ENCODE data around the gene DOCK8.
A peak's percentile ranks its signal among the peaks of the same experiment; 100 is the strongest.

Gene DOCK8

DNA sequence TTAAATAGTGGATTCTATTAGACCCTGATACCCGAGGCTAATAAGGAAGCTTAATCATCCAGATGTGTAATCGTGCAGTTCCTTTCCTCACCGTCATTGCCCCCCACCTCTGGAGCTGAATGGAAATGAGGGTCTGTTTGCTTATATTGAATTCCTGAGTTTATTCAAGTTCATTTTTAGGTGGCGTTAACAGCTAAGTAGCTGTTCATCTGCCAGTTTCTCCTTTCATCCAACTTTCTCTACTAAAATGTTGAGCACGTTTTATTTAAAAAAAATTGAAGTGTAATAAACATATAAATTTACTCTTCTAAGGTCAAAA, 291.0 kb downstream of the DOCK8 start:
- peak overlapping the region; percentile 62 for H3K4me3 Mint-ChIP-seq
- DNase-seq (ENCODE audit: low spot score), result no peak
- no peak overlapping the region for H3K27ac Mint-ChIP-seq
- peaks cover 38% of the 10 kb centered on the region for H3K27me3 Mint-ChIP-seq (ENCODE audit: low read depth)
- H3K4me1 Mint-ChIP-seq (ENCODE audit: low read depth), result peaks cover 2% of the 10 kb centered on the region
- H3K9me3 Mint-ChIP-seq, result no peaks in the 10 kb centered on the region
- H3K36me3 Mint-ChIP-seq (ENCODE audit: low read depth), result no peaks in the 10 kb centered on the region

DNA sequence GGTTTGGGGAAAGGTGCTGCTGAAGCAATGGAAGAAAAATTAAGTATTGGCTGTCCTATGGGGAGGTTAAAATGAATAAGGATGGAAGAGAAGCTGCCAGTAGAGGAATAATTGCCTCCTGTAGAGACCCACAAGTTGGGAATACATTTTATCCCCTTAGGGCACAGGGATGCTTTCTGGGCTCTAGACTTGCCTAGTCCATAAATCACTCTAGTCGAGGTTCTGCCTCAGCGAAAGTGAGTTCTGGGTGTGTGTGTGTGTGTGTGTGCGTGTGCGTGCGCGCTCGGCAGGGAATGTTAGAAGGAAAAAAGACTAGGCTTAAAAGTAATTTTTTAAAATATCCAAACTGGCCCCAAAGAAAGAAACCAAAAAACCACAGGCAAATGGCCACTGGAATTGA, 291.6 kb downstream of the DOCK8 start:
- Mint-ChIP-seq H3K4me3 (no peak overlapping the region), H3K9me3 (no peaks in the 10 kb centered on the region), H3K36me3 (ENCODE audit: low read depth) (no peaks in the 10 kb centered on the region), H3K27me3 (ENCODE audit: low read depth) (peaks cover 34% of the 10 kb centered on the region), H3K27ac (no peak overlapping the region), H3K4me1 (ENCODE audit: low read depth) (peaks cover 2% of the 10 kb centered on the region)
- DNase-seq (ENCODE audit: low spot score), result no peak

DNA sequence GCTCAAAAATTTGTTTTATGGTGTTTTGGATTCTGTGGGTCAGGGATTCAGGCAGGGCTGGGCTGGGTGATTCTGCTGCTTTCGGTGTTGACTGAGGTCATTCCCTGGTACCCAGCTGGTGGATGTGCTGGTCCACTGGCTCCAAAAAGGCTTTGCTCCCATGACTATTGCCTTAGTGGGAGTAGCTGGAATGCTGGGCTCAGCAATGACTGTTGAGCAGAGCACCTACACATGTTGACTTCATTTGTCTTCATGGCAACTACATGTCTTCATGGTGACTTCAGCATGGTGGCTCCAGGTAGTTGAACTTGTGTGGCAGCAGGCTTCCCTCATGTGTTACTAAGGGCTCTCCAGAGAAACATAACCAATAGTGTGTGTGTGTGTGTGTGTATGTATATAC, 297.2 kb downstream of the DOCK8 start:
- peaks cover 18% of the 10 kb centered on the region for H3K27me3 Mint-ChIP-seq (ENCODE audit: low read depth)
- H3K27ac Mint-ChIP-seq, result no peak overlapping the region
- DNase-seq (ENCODE audit: low spot score), result no peak
- no peak overlapping the region for H3K4me3 Mint-ChIP-seq
- H3K36me3 Mint-ChIP-seq (ENCODE audit: low read depth), result peaks cover 2% of the 10 kb centered on the region
- H3K9me3 Mint-ChIP-seq, result no peaks in the 10 kb centered on the region
- peaks cover 12% of the 10 kb centered on the region for H3K4me1 Mint-ChIP-seq (ENCODE audit: low read depth)

DNA sequence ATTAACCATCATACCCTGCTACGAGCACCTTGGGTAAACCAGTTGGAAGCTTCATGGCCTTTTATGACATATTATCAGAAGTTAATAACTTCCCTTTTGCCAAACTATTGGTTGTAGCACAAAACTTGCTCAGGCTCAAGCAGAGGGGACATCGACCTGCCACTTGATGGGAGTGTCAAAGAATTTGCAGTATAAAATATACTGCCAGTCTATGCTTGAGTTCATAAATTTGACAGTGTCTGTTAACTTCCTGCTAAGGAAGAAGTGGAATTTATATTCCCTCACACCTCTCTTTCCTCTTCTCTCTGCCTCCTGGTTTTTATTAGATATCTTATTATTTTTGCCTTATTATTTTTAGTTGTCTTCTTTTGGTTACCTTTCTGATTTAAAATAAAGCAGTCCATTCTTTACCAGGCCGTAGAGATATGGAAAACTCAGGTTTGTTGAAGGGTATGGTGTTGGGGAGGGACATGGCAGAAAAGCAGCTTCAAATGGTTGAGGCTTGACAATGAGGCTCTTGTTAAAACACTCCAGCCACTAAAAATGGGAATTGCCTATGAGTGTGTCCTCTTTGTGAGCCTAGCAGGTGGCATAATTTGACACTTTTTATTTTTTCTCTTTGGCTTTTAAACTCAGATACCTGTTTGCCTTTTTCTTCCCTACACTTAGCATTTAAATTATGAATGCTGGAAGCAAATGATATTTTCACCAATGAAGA, 298.0 kb downstream of the DOCK8 start:
- no peak for DNase-seq (ENCODE audit: low spot score)
- H3K9me3 Mint-ChIP-seq, result no peaks in the 10 kb centered on the region
- H3K4me1 Mint-ChIP-seq (ENCODE audit: low read depth), result peaks cover 12% of the 10 kb centered on the region
- peaks cover 2% of the 10 kb centered on the region for H3K36me3 Mint-ChIP-seq (ENCODE audit: low read depth)
- H3K27me3 Mint-ChIP-seq (ENCODE audit: low read depth), result peaks cover 18% of the 10 kb centered on the region
- H3K4me3 Mint-ChIP-seq, result no peak overlapping the region
- no peak overlapping the region for H3K27ac Mint-ChIP-seq

Measured in T-helper 2 cell treated with Interferon-gamma antibody and Interleukin-4, amounts not matched to agents 5 μg/mL and 100 μg/mL, for 36 hours (primary cell).